H1 (cell line): Measurements from ENCODE around the gene SLC5A7. TPM values are rescaled to one million over a fixed set of nuclear protein-coding genes. Genes with fewer than 3 reads are reported as not detected.

ENCODE experiments used
- polyA plus RNA-seq, 7 experiments: library from polyadenylated mRNA; depleted of rRNA in 3 of 7; stranded (reverse) in 5 of 7; unstranded in 2 of 7; fragments of >200 nt in 5 of 7; fragments of 200-250 nt in 2 of 7; gene quantifications; 1 replicate in 5 of 7; 2 replicates in 1 of 7; 4 replicates in 1 of 7; pipeline versions ENCODE4 v1.2.1 to v1.2.3, GENCODE V29; 2011 to 2013; ENCODE audit warnings: missing spikeins in 2 of 7, mixed read lengths in 2 of 7
- total RNA-seq: library from RNA; stranded (reverse); fragmentation: NEBNext Ultra II Directional; extraction: Animal tissue kit (Norgen Biotek cat#: 25700); gene quantifications from 2 replicates; pipeline ENCODE4 v1.2.1, GENCODE V29; 2021
- TF ChIP-seq, protein P1 (sequence below): IDR thresholded peaks from 2 replicates; pipeline ENCODE4 v1.6.1; 2012; ENCODE audit warnings: inconsistent platforms

Gene SLC5A7
- total and polyA plus RNA-seq, 2 of the 8 experiments (the other 6 are each of a cell fraction or from before 2014, with no cell fraction given), result 0.15 to 0.30 TPM

DNA sequence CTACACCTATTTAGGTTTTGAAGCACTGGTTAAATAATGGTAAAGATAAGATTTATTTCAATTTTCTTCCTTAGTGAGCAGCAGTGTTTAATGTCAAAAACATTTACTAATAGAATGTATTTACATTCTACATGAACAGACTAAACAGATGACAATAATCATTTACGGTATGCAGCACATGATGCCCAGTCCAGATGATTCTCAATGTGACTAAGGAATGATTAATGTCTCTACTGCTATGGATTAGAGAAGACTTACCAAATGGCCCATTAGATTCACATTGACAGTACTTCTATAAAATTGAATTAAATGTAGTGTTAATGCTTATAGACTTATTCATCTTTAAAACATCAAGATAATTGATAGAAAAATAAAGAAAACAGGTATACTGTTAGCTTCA is 22.1 kb upstream of the SLC5A7 start (continued):
- TF ChIP-seq, protein P1, sequence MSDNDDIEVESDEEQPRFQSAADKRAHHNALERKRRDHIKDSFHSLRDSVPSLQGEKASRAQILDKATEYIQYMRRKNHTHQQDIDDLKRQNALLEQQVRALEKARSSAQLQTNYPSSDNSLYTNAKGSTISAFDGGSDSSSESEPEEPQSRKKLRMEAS, result no peak
